ENCODE measurements around the gene NKX1-2. TPM values are rescaled to one million over a fixed set of nuclear protein-coding genes. Genes with fewer than 3 reads are reported as not detected.

NKX1-2 gene
- total RNA-seq, 2 experiments from 2014 or later: not detected

- Histone ChIP-seq H3K4me3 (ENCODE audit: low read depth, low read length, poor library complexity, severe bottlenecking) (no peak overlapping the region), H3K79me2 (ENCODE audit: insufficient read depth, low read depth, low read length) (0 out of 2 replicates have a peak, but pooled peaks cover 5% of the 10 kb centered on the region), H3K9me2 (ENCODE audit: insufficient read depth, low read length) (no peaks in the 10 kb centered on the region), H3K4me2 (ENCODE audit: low read length) (no peak overlapping the region), H3K36me3 (ENCODE audit: insufficient read depth, low read length) (no peaks in the 10 kb centered on the region), H3K4me1 (ENCODE audit: insufficient read depth, low read length, poor library complexity, severe bottlenecking) (peaks cover 19% of the 10 kb centered on the region), H3K27ac (ENCODE audit: low read depth, low read length, poor library complexity, severe bottlenecking) (no peak overlapping the region), H4K20me1 (ENCODE audit: insufficient read depth, low read length) (no peaks in the 10 kb centered on the region), H2AFZ (ENCODE audit: low read length) (peak overlapping the region; percentile 19; the same call in 1 of the 2 replicates), H3K9me3 (ENCODE audit: low read length) (no peaks in the 10 kb centered on the region)
- no peak for TF ChIP-seq EZH2phosphoT487 (IDR thresholded peaks at IDR 0.05; ENCODE audit: borderline replicate concordance, low read depth, low read length)
- TF ChIP-seq, protein P1, sequence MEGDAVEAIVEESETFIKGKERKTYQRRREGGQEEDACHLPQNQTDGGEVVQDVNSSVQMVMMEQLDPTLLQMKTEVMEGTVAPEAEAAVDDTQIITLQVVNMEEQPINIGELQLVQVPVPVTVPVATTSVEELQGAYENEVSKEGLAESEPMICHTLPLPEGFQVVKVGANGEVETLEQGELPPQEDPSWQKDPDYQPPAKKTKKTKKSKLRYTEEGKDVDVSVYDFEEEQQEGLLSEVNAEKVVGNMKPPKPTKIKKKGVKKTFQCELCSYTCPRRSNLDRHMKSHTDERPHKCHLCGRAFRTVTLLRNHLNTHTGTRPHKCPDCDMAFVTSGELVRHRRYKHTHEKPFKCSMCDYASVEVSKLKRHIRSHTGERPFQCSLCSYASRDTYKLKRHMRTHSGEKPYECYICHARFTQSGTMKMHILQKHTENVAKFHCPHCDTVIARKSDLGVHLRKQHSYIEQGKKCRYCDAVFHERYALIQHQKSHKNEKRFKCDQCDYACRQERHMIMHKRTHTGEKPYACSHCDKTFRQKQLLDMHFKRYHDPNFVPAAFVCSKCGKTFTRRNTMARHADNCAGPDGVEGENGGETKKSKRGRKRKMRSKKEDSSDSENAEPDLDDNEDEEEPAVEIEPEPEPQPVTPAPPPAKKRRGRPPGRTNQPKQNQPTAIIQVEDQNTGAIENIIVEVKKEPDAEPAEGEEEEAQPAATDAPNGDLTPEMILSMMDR (conservative IDR thresholded peaks at IDR 0.05; ENCODE audit: low read length): no peak
- no TSS peak for BruUV-seq (replicated peaks)
- intact Hi-C loops (cut with micrococcal nuclease; ENCODE audit: unreplicated experiment): loop anchor here (5.0 kb wide), 1 partner anchor 282 kb away; the partner anchor contains the start of gene FAM53B
- DNase-seq (ENCODE audit: low spot score): no peak
- ChIA-PET CTCF (ENCODE audit: unreplicated experiment) (no interaction called here), POLR2A (interaction anchor here (0.6 to 1.2 kb wide), 2 partner anchors 21 to 80 kb away, joined by 3 to 4 read pairs; no protein-coding TSS in a partner anchor)
Measured at GRCh38 chr10:124460144-124460543, 10.3 kb upstream of the NKX1-2 start.

- Histone ChIP-seq H4K20me1 (ENCODE audit: insufficient read depth, low read length) (no peaks in the 10 kb centered on the region), H3K4me1 (ENCODE audit: insufficient read depth, low read length, poor library complexity, severe bottlenecking) (peaks cover 11% of the 10 kb centered on the region), H3K27ac (ENCODE audit: low read depth, low read length, poor library complexity, severe bottlenecking) (no peak overlapping the region), H3K9me3 (ENCODE audit: low read length) (no peaks in the 10 kb centered on the region), H3K4me3 (ENCODE audit: low read depth, low read length, poor library complexity, severe bottlenecking) (no peak overlapping the region), H3K79me2 (ENCODE audit: insufficient read depth, low read depth, low read length) (0 out of 2 replicates have a peak, but pooled peaks cover 5% of the 10 kb centered on the region), H3K9me2 (ENCODE audit: insufficient read depth, low read length) (no peaks in the 10 kb centered on the region), H3K4me2 (ENCODE audit: low read length) (no peak overlapping the region), H3K36me3 (ENCODE audit: insufficient read depth, low read length) (no peaks in the 10 kb centered on the region), H2AFZ (ENCODE audit: low read length) (no peak overlapping the region)
- POLR2A ChIA-PET: no interaction called here
- DNase-seq (ENCODE audit: low spot score): no peak
- no TSS peak for BruUV-seq (replicated peaks)
- CTCF ChIA-PET (ENCODE audit: unreplicated experiment): no interaction called here
- TF ChIP-seq, protein P1 (conservative IDR thresholded peaks at IDR 0.05; ENCODE audit: low read length): no peak
- no peak for TF ChIP-seq EZH2phosphoT487 (IDR thresholded peaks at IDR 0.05; ENCODE audit: borderline replicate concordance, low read depth, low read length)
- intact Hi-C loops (cut with micrococcal nuclease; ENCODE audit: unreplicated experiment): no loop called here
Measured at GRCh38 chr10:124459395-124459794, 9.6 kb upstream of the NKX1-2 start.

- TF ChIP-seq EZH2phosphoT487 (IDR thresholded peaks at IDR 0.05; ENCODE audit: borderline replicate concordance, low read depth, low read length): no peak
- TF ChIP-seq, protein P1 (conservative IDR thresholded peaks at IDR 0.05; ENCODE audit: low read length): no peak
- Histone ChIP-seq H3K79me2 (ENCODE audit: insufficient read depth, low read depth, low read length) (0 out of 2 replicates have a peak, but pooled peaks cover 5% of the 10 kb centered on the region), H3K36me3 (ENCODE audit: insufficient read depth, low read length) (no peaks in the 10 kb centered on the region), H3K27ac (ENCODE audit: low read depth, low read length, poor library complexity, severe bottlenecking) (no peak overlapping the region), H3K4me3 (ENCODE audit: low read depth, low read length, poor library complexity, severe bottlenecking) (no peak overlapping the region), H4K20me1 (ENCODE audit: insufficient read depth, low read length) (no peaks in the 10 kb centered on the region), H3K4me1 (ENCODE audit: insufficient read depth, low read length, poor library complexity, severe bottlenecking) (peaks cover 7% of the 10 kb centered on the region), H3K4me2 (ENCODE audit: low read length) (no peak overlapping the region), H2AFZ (ENCODE audit: low read length) (no peak overlapping the region), H3K9me3 (ENCODE audit: low read length) (no peaks in the 10 kb centered on the region), H3K9me2 (ENCODE audit: insufficient read depth, low read length) (no peaks in the 10 kb centered on the region)
- ChIA-PET POLR2A (no interaction called here), CTCF (ENCODE audit: unreplicated experiment) (no interaction called here)
- intact Hi-C loops (cut with micrococcal nuclease; ENCODE audit: unreplicated experiment): no loop called here
- no peak for DNase-seq (ENCODE audit: low spot score)
- BruUV-seq (replicated peaks): no TSS peak
Measured at GRCh38 chr10:124458889-124459288, 9.1 kb upstream of the NKX1-2 start.

Data from OCI-LY7 (cell line).